T-helper 9 cell (primary cell): ENCODE results near the gene TENM3.

ENCODE experiments used
- DNase-seq: peaks from one replicate; pipeline ENCODE4 v3.0.0-alpha.2; 2020

The TENM3 gene

GRCh38 chr4:182643801-182644682, 400.8 kb downstream of the TENM3 start:
- DNase-seq: no peak

DNA sequence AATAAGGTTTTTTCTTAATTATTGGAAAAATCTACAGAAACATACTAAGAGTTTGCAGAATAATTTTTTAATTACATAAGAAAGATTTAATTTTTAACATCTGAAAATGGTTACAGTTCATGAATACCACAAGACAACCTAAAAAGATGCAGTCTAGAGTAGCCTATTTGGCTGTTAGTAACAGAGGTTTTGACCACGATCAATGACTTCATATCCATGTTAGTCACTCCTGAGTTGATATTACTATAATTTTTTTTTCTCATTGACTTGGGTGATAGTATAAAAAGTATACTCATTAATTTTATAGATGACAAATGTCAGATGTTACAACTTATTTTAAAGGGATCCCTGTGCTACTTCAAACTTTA, 401.5 kb downstream of the TENM3 start:
- DNase-seq: no peak

- no peak for DNase-seq
These were observed 402.3 kb downstream of the TENM3 start for GRCh38 chr4:182645511-182645910.

GRCh38 chr4:182647646-182648300, 404.6 kb downstream of the TENM3 start:
- DNase-seq: no peak

- DNase-seq: no peak
These were observed 405.6 kb downstream of the TENM3 start for GRCh38 chr4:182648766-182649165.

GRCh38 chr4:182649698-182650477, 406.7 kb downstream of the TENM3 start:
- DNase-seq: no peak

DNA sequence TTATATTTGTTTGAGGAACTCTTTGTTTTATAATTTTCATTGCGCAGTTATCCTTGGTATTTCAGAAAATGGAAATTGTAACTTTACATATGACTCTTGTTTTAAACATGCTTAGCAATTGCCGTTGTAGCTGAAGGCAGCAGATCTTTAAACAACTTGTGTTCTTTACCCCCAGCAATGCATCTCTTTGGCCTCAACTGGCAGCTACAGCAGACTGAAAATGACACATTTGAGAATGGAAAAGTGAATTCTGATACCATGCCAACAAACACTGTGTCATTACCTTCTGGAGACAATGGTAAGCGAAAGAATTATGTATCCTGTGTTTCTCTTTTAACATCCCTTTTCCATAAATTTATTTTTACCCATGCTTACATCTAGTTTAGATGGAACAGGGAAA, 410.4 kb downstream of the TENM3 start:
- DNase-seq: no peak

GRCh38 chr4:182655340-182655739, 412.1 kb downstream of the TENM3 start:
- DNase-seq: no peak

- DNase-seq: no peak
These were observed 419.3 kb downstream of the TENM3 start for GRCh38 chr4:182662551-182662950.

DNA sequence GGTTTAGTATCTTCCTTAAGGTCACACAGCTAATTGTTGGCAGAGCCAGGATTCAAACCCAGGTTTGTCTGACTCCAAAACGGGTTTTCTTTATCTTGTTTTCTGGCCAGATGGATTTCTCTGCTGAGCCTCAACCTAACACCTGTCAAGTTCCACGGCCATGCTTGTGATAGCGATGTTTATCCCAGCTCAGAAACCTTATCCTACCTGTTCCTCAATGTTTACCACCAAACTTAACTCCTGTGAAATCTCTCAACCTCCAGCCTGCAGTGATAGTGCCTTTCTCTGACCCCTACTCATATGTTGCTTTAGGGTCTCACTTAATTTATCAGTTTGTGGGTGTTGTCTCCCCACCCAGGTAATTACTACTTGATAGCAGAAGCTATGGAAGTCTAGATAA, 428.0 kb downstream of the TENM3 start:
- DNase-seq: no peak

DNA sequence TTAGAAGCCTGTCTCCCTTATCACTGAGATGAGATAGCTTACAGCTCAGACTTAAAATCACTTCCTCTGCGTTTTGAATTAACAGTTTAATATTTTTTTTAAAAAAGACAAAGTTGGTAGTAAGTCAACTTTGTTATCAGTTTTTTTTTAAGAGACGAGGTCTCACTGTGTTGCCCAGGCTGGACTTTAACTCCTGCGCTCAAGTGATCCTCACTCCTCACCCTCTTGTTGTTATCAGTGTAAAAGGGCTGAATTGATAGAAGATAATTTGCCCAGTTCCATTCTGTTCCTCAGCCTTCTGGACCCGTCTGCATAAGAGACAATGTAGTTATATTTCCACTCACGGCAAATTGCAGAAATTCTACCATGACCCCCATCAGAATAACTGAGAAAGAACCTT, 428.5 kb downstream of the TENM3 start:
- DNase-seq: no peak

- no peak for DNase-seq
These were observed 435.4 kb downstream of the TENM3 start for GRCh38 chr4:182678590-182678989.

DNA sequence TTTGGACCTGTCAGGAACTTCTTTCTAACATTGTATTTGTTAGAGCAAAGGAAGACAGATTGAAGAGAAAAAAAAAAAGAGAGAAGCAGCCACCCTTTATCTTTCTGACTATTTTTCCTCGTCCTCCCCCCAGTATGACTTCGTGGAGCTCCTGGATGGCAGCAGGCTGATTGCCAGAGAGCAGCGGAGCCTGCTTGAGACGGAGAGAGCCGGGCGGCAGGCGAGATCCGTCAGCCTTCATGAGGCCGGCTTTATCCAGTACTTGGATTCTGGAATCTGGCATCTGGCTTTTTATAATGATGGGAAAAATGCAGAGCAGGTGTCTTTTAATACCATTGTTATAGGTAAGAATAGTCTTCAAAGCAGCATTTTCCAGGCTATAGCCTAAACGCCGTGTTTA, 436.3 kb downstream of the TENM3 start:
- no peak for DNase-seq

GRCh38 chr4:182680234-182680653, 437.0 kb downstream of the TENM3 start:
- DNase-seq: no peak

DNA sequence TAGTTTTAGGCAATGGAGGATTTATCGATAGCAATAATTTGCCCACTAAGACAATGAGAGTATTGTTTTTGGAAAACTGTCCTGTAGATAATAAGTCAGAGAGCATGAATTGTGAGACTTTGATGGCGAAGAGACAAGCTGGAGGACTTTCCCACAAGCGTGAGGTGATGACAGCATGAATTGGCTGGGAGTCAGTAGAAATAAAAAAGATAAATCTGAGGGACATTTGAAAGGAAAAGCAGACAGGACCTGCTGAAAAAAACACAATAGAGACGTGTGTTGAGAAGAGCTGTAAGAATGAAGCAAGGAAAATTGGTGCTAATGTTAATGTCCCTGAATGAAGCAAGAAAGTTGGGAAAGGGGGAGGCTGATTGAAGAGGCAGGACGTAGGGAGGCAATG, 440.5 kb downstream of the TENM3 start:
- no peak for DNase-seq

DNA sequence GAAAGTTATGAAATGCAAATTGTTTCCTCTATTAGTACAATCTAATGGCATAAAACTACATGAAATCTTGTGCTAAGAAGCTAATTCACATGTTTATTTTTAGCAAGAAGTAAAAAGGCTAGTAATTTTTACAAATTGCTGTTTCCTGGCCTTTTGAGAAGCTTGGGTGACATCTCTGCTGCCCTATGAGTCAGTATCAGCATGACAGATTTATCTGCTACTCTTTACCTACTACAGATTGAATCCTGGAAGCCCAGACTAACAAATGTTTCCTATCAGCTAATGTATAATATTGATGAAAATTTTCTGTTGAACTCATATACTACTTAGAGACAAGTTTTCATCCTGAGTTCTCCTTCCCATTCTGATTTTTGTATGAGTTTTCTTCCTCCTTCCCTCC, 441.6 kb downstream of the TENM3 start:
- no peak for DNase-seq

DNA sequence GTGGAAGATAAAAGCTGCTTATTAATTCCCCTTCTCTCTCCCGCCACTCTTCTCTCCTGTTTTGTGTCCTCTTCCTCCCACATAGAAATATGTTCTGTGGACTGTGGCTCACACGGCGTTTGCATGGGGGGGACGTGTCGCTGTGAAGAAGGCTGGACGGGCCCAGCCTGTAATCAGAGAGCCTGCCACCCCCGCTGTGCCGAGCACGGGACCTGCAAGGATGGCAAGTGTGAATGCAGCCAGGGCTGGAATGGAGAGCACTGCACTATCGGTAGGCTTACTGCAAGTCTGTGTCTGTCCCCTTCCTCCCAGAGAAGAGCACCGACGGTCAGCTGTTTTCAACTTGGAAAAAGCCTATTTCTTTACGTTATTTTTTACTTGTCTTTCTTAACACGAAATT, 444.9 kb downstream of the TENM3 start:
- no peak for DNase-seq

- DNase-seq: no peak
These were observed 451.3 kb downstream of the TENM3 start for GRCh38 chr4:182694551-182694950.

DNA sequence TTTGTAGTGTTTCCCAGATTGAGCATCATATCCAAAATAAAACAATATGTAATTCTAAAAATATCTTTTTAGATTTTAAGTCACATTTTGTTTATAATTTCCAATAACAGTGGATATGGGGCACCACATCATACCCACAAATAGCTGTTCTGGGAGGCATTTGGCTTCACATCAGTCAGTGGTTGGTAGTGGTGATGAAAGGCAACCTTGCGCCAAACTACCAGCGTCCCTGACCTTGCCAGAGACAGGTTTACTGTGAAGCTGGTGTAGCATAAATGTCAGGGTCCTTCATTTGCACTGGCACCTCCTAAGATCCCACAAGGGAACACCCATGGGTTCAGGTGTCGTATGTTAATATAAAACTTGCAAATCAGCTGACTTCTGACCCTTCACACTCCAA, 451.8 kb downstream of the TENM3 start:
- no peak for DNase-seq

GRCh38 chr4:182695842-182696241, 452.6 kb downstream of the TENM3 start:
- no peak for DNase-seq

GRCh38 chr4:182697094-182697493, 453.9 kb downstream of the TENM3 start:
- DNase-seq: no peak

DNA sequence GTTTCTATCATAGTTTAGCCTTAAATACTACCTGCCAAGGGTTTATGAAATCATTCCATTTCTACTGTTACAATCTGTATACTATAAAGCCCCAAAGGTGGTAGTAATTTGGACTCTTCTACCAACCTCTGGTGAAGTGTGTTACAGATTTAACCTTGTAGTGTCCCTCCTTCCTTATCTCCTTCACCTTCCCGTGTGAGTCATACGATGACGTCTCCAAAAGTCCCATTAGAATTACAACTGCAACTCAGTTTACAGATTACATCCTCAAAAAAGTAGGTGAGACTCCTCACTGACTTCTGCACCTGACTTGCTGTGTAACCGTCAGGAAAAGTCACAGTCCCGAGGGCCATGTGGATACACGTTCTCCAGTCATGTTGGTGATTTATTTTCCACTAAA, 455.0 kb downstream of the TENM3 start:
- DNase-seq: no peak

DNA sequence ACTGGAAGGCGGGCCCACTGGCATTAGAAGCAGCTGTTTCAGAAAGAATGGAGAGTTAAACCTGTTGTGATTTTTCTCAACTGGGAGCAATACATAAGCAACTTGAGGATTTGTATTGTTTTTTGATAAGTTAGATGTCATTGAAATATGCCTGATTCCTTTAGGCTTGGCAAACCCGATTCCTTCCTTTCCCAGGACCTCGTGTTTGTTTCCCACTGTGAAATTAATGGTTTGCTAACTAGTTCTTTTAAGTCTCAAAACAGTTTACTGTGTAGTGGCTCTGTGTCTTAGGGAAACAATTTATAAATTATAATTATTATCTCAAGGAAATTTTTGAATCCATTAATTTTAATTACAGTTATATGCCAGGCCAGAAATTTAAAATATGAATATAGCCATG, 456.0 kb downstream of the TENM3 start:
- DNase-seq: no peak

- DNase-seq: no peak
These were observed 456.6 kb downstream of the TENM3 start for GRCh38 chr4:182699795-182700194.
